ENCODE measurements around the gene COMMD9. TPM values are rescaled to one million over a fixed set of nuclear protein-coding genes. Genes with fewer than 3 reads are reported as not detected.

The COMMD9 gene
- polyA plus RNA-seq, 1 experiment = 51.5 TPM

DNA sequence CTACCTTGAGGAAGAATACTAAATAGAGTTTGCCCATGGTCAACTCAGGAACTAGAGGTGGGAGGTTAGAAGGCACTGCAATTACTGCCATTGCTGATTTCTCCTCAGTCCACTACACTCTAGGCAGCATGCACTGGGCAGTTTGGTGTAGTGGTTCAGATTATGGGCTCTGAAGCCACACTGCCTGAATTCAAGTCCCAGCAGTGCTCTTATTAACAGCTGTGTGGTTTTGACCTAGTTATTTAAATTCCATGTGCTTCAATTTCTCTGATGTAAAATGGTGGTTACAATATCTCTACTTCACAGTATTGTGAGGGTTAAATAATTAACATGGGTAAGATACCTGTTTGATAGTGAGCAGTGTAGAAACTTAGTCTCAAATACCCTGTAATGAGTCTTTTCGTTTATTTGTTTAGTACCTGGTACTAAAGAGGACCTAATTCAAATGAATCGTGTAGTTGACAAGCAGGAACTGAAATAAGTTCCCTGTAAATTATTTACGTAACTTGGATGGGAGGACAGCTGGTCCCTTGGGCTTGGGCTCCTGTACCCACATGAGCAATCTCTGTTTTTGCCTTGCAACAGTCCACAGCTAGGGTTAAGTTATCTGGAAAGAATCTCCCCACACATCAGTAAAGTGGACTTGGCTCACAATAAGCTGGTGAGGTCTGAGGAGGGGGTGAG is 24.7 kb upstream of the COMMD9 start:
- POLR2A ChIA-PET = no interaction called here

DNA sequence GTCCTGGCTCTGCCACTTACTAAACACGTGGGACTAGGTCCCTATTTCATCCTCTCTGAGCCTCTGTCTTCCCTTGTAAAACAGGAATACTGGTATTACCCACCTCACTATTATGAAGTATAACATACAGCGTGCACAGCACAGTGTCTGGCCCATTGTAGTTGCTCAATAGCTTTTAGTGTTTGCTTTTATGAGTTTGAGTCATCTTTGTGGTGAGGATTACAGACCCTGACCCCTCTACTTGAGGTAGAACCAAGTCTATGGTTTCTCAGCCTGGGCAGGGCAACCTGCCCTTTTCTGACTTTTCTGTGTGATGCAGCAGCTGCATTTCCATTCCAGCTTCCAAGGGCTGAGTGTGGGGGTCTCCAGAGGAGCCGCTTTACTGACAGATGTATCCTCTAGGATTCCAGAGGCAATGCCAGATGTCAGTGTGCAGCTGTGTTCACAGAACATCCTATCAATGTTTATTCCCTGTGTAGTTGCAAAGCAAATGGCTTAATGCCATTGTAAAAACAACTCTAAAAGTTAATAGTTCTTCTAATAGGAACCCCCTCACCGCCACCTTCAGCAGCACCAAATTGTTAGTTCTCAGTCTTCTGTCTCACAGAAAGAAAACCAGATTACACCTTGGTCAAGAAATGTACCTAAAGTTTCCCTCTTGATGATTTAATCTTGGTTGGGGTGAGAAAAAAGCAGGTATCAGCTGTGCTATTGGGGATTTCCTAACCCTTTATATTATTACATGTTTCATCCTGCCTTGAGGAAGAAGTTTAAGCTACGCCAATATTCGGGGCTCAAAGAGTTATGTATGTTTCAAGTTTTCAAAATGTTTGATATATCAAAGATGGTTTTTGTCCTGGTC is 23.6 kb upstream of the COMMD9 start:
- no peak overlapping the region for H3K4me3 ChIP-seq (ENCODE audit: low read depth, low read length)
- ChIA-PET CTCF (interaction anchor here (2.8 kb wide), 1 partner anchor 166 kb away, joined by 9 read pairs; no protein-coding TSS in a partner anchor), POLR2A (interaction anchor here (0.8 kb wide), 1 partner anchor 151 kb away, joined by 3 read pairs; no protein-coding TSS in a partner anchor)
- peaks cover 10% of the 10 kb centered on the region for H3K27me3 ChIP-seq (ENCODE audit: control insufficient read depth, insufficient read depth, low read length)
- TF ChIP-seq, protein P1, sequence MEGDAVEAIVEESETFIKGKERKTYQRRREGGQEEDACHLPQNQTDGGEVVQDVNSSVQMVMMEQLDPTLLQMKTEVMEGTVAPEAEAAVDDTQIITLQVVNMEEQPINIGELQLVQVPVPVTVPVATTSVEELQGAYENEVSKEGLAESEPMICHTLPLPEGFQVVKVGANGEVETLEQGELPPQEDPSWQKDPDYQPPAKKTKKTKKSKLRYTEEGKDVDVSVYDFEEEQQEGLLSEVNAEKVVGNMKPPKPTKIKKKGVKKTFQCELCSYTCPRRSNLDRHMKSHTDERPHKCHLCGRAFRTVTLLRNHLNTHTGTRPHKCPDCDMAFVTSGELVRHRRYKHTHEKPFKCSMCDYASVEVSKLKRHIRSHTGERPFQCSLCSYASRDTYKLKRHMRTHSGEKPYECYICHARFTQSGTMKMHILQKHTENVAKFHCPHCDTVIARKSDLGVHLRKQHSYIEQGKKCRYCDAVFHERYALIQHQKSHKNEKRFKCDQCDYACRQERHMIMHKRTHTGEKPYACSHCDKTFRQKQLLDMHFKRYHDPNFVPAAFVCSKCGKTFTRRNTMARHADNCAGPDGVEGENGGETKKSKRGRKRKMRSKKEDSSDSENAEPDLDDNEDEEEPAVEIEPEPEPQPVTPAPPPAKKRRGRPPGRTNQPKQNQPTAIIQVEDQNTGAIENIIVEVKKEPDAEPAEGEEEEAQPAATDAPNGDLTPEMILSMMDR (IDR thresholded peaks at IDR 0.05; ENCODE audit: low read depth, low read length) = no peak
- DNase-seq (ENCODE audit: low read depth, low spot score) = peak; percentile 69
- H3K9me3 ChIP-seq (ENCODE audit: control insufficient read depth, insufficient read depth, low read length) = no peaks in the 10 kb centered on the region
- H3K27ac ChIP-seq (ENCODE audit: low read depth, low read length) = no peak overlapping the region

More for the DNA sequence above, 24.7 kb upstream of the COMMD9 start:
- CTCF ChIA-PET = no interaction called here
- Histone ChIP-seq H3K4me3 (ENCODE audit: low read depth, low read length) (no peak overlapping the region), H3K27ac (ENCODE audit: low read depth, low read length) (no peak overlapping the region), H3K27me3 (ENCODE audit: control insufficient read depth, insufficient read depth, low read length) (peaks cover 13% of the 10 kb centered on the region), H3K9me3 (ENCODE audit: control insufficient read depth, insufficient read depth, low read length) (no peaks in the 10 kb centered on the region)
- TF ChIP-seq, protein P1 (IDR thresholded peaks at IDR 0.05; ENCODE audit: low read depth, low read length) = no peak
- no peak for DNase-seq (ENCODE audit: low read depth, low spot score)

DNA sequence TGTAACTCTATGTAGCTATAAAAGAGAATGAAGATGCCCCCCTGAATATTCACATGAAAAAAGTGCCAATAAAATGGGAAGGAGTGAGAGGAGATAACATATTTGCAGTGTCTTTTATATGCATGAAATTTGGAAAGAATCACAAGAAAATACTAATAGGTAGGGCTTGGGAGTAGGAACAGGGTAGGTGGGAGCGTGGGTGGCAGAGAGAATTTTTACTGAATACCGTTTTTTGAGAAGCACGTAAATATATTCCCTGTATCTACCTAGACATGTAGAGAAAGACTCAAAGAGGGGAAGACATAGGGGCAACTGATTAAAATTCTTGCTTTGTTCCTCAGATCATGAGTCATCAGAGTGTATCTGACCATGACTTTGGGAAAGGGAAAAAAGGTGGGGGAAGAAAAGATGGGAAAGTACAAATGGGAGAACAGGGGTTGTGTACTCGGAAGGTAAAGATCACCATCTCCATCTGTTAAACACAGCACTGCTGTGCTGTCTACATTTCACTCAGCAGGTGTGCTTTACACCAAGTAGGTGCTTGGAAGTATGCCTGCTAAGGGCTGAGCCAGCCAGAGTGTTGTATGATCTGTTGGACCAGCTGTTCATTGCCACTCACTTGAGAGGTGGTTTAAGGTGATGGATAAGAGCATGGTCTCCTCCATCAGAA is 22.8 kb upstream of the COMMD9 start:
- TF ChIP-seq, protein P1 (IDR thresholded peaks at IDR 0.05; ENCODE audit: low read depth, low read length) = no peak
- Histone ChIP-seq H3K9me3 (ENCODE audit: control insufficient read depth, insufficient read depth, low read length) (no peaks in the 10 kb centered on the region), H3K4me3 (ENCODE audit: low read depth, low read length) (no peak overlapping the region), H3K27ac (ENCODE audit: low read depth, low read length) (no peak overlapping the region), H3K27me3 (ENCODE audit: control insufficient read depth, insufficient read depth, low read length) (peaks cover 12% of the 10 kb centered on the region)
- DNase-seq (ENCODE audit: low read depth, low spot score) = no peak
- ChIA-PET CTCF (interaction anchor here (0.8 to 2.8 kb wide), 3 partner anchors 14 to 167 kb away, joined by 3 to 9 read pairs (median 3); no protein-coding TSS in a partner anchor), POLR2A (no interaction called here)

DNA sequence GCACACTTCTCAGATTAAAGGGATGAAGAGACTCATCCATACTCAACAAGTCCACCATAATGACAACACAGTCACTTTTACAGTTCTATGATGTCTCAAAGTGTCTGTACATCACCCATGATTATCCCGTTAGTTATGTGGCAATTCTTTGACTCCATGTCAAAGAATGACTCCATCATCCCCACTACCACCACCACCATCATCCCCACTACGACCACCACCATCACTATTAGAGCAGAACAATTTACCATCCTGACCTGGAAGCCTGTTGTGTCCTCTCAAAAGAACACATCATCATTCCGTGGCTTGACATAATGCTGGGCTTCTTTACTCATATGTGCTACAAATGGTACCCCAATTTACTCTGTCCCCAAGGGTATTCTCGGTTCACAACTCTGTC is 20.6 kb upstream of the COMMD9 start:
- TF ChIP-seq, protein P1 (IDR thresholded peaks at IDR 0.05; ENCODE audit: low read depth, low read length) = no peak

More for the DNA sequence above, 20.6 kb upstream of the COMMD9 start:
- Histone ChIP-seq H3K27me3 (ENCODE audit: control insufficient read depth, insufficient read depth, low read length) (peaks cover 2% of the 10 kb centered on the region), H3K9me3 (ENCODE audit: control insufficient read depth, insufficient read depth, low read length) (no peaks in the 10 kb centered on the region), H3K4me3 (ENCODE audit: low read depth, low read length) (no peak overlapping the region), H3K27ac (ENCODE audit: low read depth, low read length) (no peak overlapping the region)
- CTCF ChIA-PET = interaction anchor here (1.8 kb wide), 1 partner anchor 169 kb away, joined by 6 read pairs; no protein-coding TSS in a partner anchor
- POLR2A ChIA-PET = no interaction called here
- no peak for DNase-seq (ENCODE audit: low read depth, low spot score)
